ENCODE results near the gene HMGN4. TPM values are rescaled to one million over a fixed set of nuclear protein-coding genes. Genes with fewer than 3 reads are reported as not detected.

The HMGN4 gene
- 51.3 TPM for total RNA-seq

DNA sequence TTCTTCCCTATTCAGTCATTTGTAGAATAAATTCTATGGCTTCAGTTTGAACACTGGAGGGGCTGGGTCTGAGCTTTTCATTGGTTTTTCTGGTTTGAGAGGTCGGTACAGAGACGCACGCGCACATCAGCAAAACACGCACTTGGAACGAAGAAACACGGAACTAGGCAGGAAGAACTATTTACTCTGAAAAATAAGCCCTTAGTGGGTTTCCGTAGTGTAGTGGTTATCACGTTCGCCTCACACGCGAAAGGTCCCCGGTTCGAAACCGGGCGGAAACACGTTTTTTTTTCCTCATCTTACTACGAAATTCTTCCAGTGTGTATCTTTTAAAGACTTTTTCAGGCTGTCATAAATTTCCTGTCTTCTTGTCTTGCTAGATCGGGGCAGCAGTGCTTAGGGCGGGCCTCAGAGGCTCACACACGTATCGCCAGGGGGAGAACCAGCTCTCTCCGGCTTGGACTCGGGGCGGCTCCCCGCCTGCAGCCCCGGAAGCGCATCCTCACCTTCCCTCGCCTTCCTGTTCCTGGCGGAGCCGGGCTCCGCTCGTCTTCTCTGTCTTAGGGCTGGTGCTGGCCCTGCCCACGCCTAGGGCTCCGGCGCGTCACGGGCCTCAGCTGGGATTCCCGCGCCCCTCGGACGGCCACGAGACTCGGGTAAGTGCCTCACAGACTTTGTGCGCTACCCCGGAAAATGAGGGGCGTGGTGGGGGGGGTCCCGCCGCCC lies at the start of gene HMGN4:
TSS of gene HMGN4 (plus strand) at position 521 of the 726 bp plus-strand sequence. CDS start 6,841 bp downstream, outside the sequence.

DNA sequence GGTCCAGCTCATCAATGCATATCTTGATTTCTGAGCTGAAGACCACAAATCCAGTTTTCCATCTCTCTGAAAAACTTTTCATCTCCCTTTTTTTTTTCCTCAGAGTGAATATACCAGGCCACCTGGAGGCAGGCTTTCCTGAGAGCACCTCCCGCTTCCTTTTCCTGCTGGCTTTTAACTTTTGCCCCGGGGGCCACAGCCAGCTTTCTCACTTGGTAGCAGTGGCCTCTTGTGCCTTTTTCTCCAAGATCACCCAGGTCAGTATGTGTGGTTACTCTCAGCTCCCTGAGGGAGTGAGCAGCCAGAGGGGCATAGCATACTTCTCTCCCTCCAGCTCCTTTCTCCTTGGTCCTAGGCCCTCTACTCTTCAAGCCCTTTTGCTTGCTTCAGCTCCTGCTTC lies 38.1 kb upstream of the HMGN4 start, which contains the start of gene BTN1A1:
TSS of gene BTN1A1 (plus strand) at position 202 of the 400 bp plus-strand sequence. CDS start 984 bp downstream, outside the sequence.

Other genes with a start within 250 kb of the HMGN4 start
- 7.0 TPM for gene BTN3A2, start 173.2 kb upstream of the HMGN4 start, total RNA-seq
- gene BTN2A2, start 155.3 kb upstream of the HMGN4 start, total RNA-seq, result 21.4 TPM
- 31.5 TPM for gene BTN3A1, start 136.1 kb upstream of the HMGN4 start, total RNA-seq
- 14.1 TPM for gene BTN3A3, start 97.9 kb upstream of the HMGN4 start, total RNA-seq
- gene BTN2A1, start 80.4 kb upstream of the HMGN4 start, total RNA-seq, result 15.9 TPM
- gene BTN1A1, start 38.1 kb upstream of the HMGN4 start, total RNA-seq, result not detected
- gene ABT1, start 58.6 kb downstream of the HMGN4 start, total RNA-seq, result 13.3 TPM
- gene ZNF322, start 121.4 kb downstream of the HMGN4 start, total RNA-seq, result 34.5 TPM